ENCODE data around the gene KLLN. TPM values are rescaled to one million over a fixed set of nuclear protein-coding genes. Genes with fewer than 3 reads are reported as not detected.
A peak's percentile ranks its signal among the peaks of the same experiment; 100 is the strongest.

Gene KLLN
- total and polyA plus RNA-seq, 9 of the 15 experiments (the other 6 are each of a cell fraction or from before 2014, with no cell fraction given): 0.07 to 0.40 (median 0.25) TPM

DNA sequence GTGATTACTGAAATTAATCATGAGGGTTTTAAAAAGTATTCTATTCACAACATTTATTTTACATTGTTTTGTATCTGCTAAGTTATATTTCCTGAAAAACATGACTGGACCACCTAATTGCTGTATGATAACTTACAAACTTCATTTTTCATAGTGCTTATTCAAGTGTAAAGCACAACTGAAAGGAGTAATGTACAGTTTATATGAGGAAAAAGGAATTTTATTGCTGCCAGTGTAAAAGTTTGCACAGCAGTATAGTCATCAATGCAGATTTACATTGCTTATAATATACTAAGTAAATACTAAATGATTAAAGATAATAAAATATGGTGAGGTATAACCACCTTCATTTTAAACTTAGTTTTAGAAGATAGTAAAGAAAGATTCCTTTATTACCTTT lies 4.1 kb upstream of the KLLN start:
- Histone ChIP-seq H3K9me1 (ENCODE audit: control insufficient read depth, insufficient read depth, low read length) (no peaks in the 10 kb centered on the region), H3K27ac (ENCODE audit: extremely low read depth, low read depth, low read length) (no peak overlapping the region; the same call in 2 of the 3 replicates), H2AFZ (ENCODE audit: low read depth, low read length) (no peak overlapping the region), H3K9me3 (replicated peaks; ENCODE audit: control insufficient read depth, insufficient read depth, low read depth, low read length) (no peaks in the 10 kb centered on the region), H3K27me3 (ENCODE audit: control insufficient read depth in 2 of 2, insufficient read depth in 2 of 2, low read length in 2 of 2) (no peaks in the 10 kb centered on the region), H3K36me3 (ENCODE audit: control insufficient read depth, insufficient read depth, low read length) (0 out of 3 replicates have a peak, but pooled peaks cover 2% of the 10 kb centered on the region), H3K9ac (ENCODE audit: insufficient read depth in 1 of 2, low read depth in 2 of 2, low read length in 2 of 2) (peak overlapping the region in 1 of 2 experiments; percentile 67; a peak in 2 of 4 replicates), H3K4me2 (ENCODE audit: insufficient read depth, low read length) (peak overlapping the region; percentile 46; the same call in 1 of the 2 replicates), H3K79me2 (ENCODE audit: control insufficient read depth, insufficient read depth, low read length) (peaks cover 85% of the 10 kb centered on the region), H4K20me1 (replicated peaks; ENCODE audit: control insufficient read depth, insufficient read depth, low read length) (peaks cover 11% of the 10 kb centered on the region; the same call in 1 of the 2 replicates), H3K4me3 (peak overlapping the region; percentile 88), H3K4me1 (replicated peaks in 1 of 2; ENCODE audit: control insufficient read depth in 2 of 2, insufficient read depth in 2 of 2, low read length in 2 of 2) (peaks cover 0 to 7% of the 10 kb centered on the region in 2 experiments; a peak in 2 of 5 replicates)
- intact Hi-C loops (cut with micrococcal nuclease) (loop anchor here (2.0 to 5.0 kb wide), 2 partner anchors 60 to 361 kb away; no protein-coding TSS in a partner anchor), in situ Hi-C loops (cut with MboI) (loop anchor here (25.0 kb wide), 1 partner anchor 220 kb away; no protein-coding TSS in a partner anchor)
- DNase-seq (ENCODE audit: extremely low read depth in 1 of 4, low spot score in 3 of 4) (no peak), FAIRE-seq (no peak), ATAC-seq (no peak)
- POLR2A ChIA-PET: no interaction called here
- no peak for TF ChIP-seq NCOA4 (IDR thresholded peaks at IDR 0.05; ENCODE audit: partially characterized antibody)
- TF ChIP-seq, protein P1, sequence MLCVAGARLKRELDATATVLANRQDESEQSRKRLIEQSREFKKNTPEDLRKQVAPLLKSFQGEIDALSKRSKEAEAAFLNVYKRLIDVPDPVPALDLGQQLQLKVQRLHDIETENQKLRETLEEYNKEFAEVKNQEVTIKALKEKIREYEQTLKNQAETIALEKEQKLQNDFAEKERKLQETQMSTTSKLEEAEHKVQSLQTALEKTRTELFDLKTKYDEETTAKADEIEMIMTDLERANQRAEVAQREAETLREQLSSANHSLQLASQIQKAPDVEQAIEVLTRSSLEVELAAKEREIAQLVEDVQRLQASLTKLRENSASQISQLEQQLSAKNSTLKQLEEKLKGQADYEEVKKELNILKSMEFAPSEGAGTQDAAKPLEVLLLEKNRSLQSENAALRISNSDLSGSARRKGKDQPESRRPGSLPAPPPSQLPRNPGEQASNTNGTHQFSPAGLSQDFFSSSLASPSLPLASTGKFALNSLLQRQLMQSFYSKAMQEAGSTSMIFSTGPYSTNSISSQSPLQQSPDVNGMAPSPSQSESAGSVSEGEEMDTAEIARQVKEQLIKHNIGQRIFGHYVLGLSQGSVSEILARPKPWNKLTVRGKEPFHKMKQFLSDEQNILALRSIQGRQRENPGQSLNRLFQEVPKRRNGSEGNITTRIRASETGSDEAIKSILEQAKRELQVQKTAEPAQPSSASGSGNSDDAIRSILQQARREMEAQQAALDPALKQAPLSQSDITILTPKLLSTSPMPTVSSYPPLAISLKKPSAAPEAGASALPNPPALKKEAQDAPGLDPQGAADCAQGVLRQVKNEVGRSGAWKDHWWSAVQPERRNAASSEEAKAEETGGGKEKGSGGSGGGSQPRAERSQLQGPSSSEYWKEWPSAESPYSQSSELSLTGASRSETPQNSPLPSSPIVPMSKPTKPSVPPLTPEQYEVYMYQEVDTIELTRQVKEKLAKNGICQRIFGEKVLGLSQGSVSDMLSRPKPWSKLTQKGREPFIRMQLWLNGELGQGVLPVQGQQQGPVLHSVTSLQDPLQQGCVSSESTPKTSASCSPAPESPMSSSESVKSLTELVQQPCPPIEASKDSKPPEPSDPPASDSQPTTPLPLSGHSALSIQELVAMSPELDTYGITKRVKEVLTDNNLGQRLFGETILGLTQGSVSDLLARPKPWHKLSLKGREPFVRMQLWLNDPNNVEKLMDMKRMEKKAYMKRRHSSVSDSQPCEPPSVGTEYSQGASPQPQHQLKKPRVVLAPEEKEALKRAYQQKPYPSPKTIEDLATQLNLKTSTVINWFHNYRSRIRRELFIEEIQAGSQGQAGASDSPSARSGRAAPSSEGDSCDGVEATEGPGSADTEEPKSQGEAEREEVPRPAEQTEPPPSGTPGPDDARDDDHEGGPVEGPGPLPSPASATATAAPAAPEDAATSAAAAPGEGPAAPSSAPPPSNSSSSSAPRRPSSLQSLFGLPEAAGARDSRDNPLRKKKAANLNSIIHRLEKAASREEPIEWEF (CRISPR knock-in tag; IDR thresholded peaks at IDR 0.05): no peak
- no peak for TF ChIP-seq RBM17 (IDR thresholded peaks at IDR 0.05; ENCODE audit: borderline replicate concordance, low read depth, low read length)
- TF ChIP-seq NFE2L1 (tag; IDR thresholded peaks at IDR 0.05; ENCODE audit: borderline replicate concordance, low read depth): no peak
- no peak for TF ChIP-seq MAFG (tag; conservative IDR thresholded peaks at IDR 0.05)
- TF ChIP-seq ETS1 (conservative IDR thresholded peaks at IDR 0.05; ENCODE audit: control insufficient read depth, low read depth, low read length): no peak
- TF ChIP-seq, protein P2, sequence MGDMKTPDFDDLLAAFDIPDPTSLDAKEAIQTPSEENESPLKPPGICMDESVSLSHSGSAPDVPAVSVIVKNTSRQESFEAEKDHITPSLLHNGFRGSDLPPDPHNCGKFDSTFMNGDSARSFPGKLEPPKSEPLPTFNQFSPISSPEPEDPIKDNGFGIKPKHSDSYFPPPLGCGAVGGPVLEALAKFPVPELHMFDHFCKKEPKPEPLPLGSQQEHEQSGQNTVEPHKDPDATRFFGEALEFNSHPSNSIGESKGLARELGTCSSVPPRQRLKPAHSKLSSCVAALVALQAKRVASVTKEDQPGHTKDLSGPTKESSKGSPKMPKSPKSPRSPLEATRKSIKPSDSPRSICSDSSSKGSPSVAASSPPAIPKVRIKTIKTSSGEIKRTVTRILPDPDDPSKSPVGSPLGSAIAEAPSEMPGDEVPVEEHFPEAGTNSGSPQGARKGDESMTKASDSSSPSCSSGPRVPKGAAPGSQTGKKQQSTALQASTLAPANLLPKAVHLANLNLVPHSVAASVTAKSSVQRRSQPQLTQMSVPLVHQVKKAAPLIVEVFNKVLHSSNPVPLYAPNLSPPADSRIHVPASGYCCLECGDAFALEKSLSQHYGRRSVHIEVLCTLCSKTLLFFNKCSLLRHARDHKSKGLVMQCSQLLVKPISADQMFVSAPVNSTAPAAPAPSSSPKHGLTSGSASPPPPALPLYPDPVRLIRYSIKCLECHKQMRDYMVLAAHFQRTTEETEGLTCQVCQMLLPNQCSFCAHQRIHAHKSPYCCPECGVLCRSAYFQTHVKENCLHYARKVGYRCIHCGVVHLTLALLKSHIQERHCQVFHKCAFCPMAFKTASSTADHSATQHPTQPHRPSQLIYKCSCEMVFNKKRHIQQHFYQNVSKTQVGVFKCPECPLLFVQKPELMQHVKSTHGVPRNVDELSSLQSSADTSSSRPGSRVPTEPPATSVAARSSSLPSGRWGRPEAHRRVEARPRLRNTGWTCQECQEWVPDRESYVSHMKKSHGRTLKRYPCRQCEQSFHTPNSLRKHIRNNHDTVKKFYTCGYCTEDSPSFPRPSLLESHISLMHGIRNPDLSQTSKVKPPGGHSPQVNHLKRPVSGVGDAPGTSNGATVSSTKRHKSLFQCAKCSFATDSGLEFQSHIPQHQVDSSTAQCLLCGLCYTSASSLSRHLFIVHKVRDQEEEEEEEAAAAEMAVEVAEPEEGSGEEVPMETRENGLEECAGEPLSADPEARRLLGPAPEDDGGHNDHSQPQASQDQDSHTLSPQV (IDR thresholded peaks at IDR 0.05): no peak
- TF ChIP-seq RHOXF2B (CRISPR knock-in tag; conservative IDR thresholded peaks at IDR 0.05): no peak
- TF ChIP-seq ZNF23 (CRISPR knock-in tag; IDR thresholded peaks at IDR 0.05): no peak
- no peak for TF ChIP-seq CHCHD3 (CRISPR knock-in tag; IDR thresholded peaks at IDR 0.05)
- CTCF ChIA-PET (ENCODE audit: low intra/inter-chr PET ratio): no interaction called here
- BruUV-seq (replicated peaks): no TSS peak
